NB4 (cell line): ENCODE measurements around the gene BACH1.

Experiments
- CTCF ChIP-seq: IDR thresholded peaks from one replicate; pipeline ENCODE4 v1.5.1; 2012; ENCODE audit warnings: low read depth, low read length
- MAX ChIP-seq: IDR thresholded peaks from 2 replicates; pipeline ENCODE4 v1.6.1; 2011; ENCODE audit warnings: low read depth, low read length
- POLR2A ChIP-seq: IDR thresholded peaks from 2 replicates; pipeline ENCODE4 v1.6.1; 2011; ENCODE audit warnings: mild to moderate bottlenecking; ENCODE audit not compliant: insufficient read length; ENCODE audit errors: extremely low read depth

GRCh38 chr21:29265690-29266479, 32.8 kb upstream of the BACH1 start:
- TF ChIP-seq POLR2A (no peak), CTCF (no peak), MAX (no peak)
